ENCODE results near the gene STXBP5L.

- TF ChIP-seq, protein P1, sequence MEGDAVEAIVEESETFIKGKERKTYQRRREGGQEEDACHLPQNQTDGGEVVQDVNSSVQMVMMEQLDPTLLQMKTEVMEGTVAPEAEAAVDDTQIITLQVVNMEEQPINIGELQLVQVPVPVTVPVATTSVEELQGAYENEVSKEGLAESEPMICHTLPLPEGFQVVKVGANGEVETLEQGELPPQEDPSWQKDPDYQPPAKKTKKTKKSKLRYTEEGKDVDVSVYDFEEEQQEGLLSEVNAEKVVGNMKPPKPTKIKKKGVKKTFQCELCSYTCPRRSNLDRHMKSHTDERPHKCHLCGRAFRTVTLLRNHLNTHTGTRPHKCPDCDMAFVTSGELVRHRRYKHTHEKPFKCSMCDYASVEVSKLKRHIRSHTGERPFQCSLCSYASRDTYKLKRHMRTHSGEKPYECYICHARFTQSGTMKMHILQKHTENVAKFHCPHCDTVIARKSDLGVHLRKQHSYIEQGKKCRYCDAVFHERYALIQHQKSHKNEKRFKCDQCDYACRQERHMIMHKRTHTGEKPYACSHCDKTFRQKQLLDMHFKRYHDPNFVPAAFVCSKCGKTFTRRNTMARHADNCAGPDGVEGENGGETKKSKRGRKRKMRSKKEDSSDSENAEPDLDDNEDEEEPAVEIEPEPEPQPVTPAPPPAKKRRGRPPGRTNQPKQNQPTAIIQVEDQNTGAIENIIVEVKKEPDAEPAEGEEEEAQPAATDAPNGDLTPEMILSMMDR (IDR thresholded peaks at IDR 0.05; ENCODE audit: low read length) = no peak
- no peak for TF ChIP-seq EZH2 (IDR thresholded peaks at IDR 0.05; ENCODE audit: borderline replicate concordance, low read length)
Measured at GRCh38 chr3:121063628-121064027, 155.6 kb downstream of the STXBP5L start.
